ENCODE data around the gene BMP2K. TPM values are rescaled to one million over a fixed set of nuclear protein-coding genes. Genes with fewer than 3 reads are reported as not detected.
A peak's percentile ranks its signal among the peaks of the same experiment; 100 is the strongest.

BMP2K gene
- total RNA-seq: 10 to 100 TPM; 43.6 to 52.6 TPM

- peak; percentile 65 for DNase-seq (ENCODE audit: low spot score)
- H3K27ac ChIP-seq: peak within 1 kb of the TSS; percentile 98 to 100
- TF ChIP-seq CTCF (IDR thresholded peaks at IDR 0.05): peak in 1 of 2 donors; percentile 10
- no peaks in the 10 kb centered on the region for H3K36me3 ChIP-seq
- no peaks in the 10 kb centered on the region for H3K27me3 ChIP-seq
- H3K4me1 ChIP-seq: peaks cover 0 to 34% of the 10 kb centered on the region in 2 donors
- peak within 1 kb of the TSS; percentile 88 to 97 for H3K4me3 ChIP-seq
- H3K9me3 ChIP-seq: no peaks in the 10 kb centered on the region
These were observed at the start of gene BMP2K for GRCh38 chr4:78776079-78776728. Gene BMP2K, plus strand, starts transcription at chr4:78776350. Its CDS starts 194 bp downstream, at chr4:78776544.

DNA sequence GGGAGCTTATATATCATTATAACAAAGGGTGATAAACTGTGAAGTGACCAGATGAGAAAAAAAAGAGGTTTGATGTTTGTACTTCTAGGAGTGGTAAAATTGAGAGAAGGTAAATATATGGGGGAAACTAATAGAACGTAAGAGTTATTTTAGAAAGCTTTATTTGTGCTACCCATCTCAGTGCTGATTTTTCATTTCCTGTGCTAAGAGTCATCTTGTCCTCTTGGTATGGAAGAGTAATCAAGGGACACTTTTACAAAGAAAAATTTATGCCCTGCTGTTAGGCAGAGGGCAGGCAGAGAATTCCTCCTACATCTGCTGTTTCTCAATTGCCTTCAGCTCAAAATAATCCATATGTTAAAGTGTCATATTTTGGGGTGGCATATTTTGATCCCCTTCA lies 49.6 kb upstream of the BMP2K start:
- TF ChIP-seq CTCF (IDR thresholded peaks at IDR 0.05): no peak
- Histone ChIP-seq H3K4me1 (peaks cover 0 to 5% of the 10 kb centered on the region in 2 donors), H3K9me3 (no peaks in the 10 kb centered on the region), H3K4me3 (no peak overlapping the region), H3K36me3 (no peaks in the 10 kb centered on the region), H3K27ac (no peak overlapping the region), H3K27me3 (no peaks in the 10 kb centered on the region)
- DNase-seq (ENCODE audit: low spot score): no peak

- Histone ChIP-seq H3K36me3 (no peaks in the 10 kb centered on the region), H3K4me3 (no peak overlapping the region), H3K4me1 (no peaks in the 10 kb centered on the region), H3K9me3 (no peaks in the 10 kb centered on the region), H3K27ac (no peak overlapping the region), H3K27me3 (no peaks in the 10 kb centered on the region)
- no peak for TF ChIP-seq CTCF (IDR thresholded peaks at IDR 0.05)
- no peak for DNase-seq (ENCODE audit: low spot score)
These were observed 43.6 kb upstream of the BMP2K start for GRCh38 chr4:78732332-78733104.

DNA sequence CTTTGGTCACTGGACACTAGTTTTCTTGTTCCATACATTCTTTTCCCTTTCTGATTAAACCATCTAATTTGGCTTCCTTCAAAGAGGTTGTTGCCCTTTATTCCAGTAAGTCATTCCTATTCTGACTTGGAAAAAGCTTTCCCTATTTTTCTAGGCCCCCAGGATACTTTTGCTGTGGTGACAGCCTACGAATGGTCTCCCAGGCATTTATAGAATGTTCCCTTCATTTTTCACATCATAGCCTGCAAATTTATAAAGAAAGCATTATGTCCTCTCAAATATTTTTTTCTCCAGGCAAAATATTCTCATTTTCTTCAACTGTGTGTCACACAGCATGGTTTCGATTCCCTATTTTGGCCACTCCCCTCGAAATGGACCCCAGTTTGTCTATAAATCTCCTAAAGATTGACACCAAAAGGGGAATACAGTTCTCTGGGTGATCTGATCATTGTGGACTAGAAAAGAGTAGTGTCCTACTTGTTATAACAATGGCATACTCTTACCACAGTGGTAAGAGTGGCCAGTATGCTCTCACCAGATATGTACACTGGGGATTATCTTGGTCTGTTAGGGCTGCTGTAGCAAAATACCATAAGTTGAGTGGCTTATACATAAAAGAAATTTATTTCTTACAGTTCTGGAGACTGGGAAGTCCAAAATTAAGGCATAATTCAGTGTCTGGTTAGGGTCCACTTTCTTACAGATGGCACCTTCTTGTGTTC lies 41.5 kb upstream of the BMP2K start:
- Histone ChIP-seq H3K4me1 (no peaks in the 10 kb centered on the region), H3K27ac (no peak overlapping the region), H3K27me3 (no peaks in the 10 kb centered on the region), H3K36me3 (no peaks in the 10 kb centered on the region), H3K4me3 (no peak overlapping the region), H3K9me3 (no peaks in the 10 kb centered on the region)
- no peak for DNase-seq (ENCODE audit: low spot score)
- no peak for TF ChIP-seq CTCF (IDR thresholded peaks at IDR 0.05)

DNA sequence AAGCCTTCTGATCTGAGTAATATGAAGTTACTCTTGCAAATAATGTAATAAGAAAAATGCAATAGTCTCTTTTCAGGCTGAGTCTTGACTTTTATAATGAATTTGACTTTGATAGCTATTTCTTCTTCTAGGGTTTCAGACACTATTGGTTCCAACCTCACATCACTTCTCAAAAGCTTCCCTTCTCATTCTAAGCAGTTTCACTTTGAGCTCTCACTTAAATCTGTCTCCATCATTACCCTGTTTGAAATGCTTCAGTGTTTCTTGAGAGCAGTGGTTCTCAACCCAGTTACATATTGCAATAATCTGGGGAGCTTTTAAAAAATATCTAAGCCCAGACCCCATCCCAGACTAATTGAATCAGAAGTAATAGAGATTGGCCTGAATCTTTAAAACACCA lies 40.5 kb upstream of the BMP2K start:
- Histone ChIP-seq H3K9me3 (no peaks in the 10 kb centered on the region), H3K36me3 (no peaks in the 10 kb centered on the region), H3K27ac (no peak overlapping the region), H3K27me3 (no peaks in the 10 kb centered on the region), H3K4me3 (no peak overlapping the region), H3K4me1 (no peaks in the 10 kb centered on the region)
- TF ChIP-seq CTCF (IDR thresholded peaks at IDR 0.05): no peak
- no peak for DNase-seq (ENCODE audit: low spot score)

Data from right atrium auricular region (tissue), 2 donors.